Small intestine (tissue), 7 donors: ENCODE results near the gene CHMP4A. TPM values are rescaled to one million over a fixed set of nuclear protein-coding genes. Genes with fewer than 3 reads are reported as not detected.

Experiments
- DNase-seq, 2 donors: peaks; one replicate each; pipeline versions ENCODE4 v3.0.0 to v3.0.0-alpha.2; 2013
- FAIRE-seq: peaks from 2 replicates; lab custom pipeline; 2012; peaks lifted over from hg19 to GRCh38; lab: Jason Lieb, UNC
- H3K27ac ChIP-seq, 3 donors: one replicate each; pipeline ENCODE4 v1.5.1; 2013; ENCODE audit warnings: low read length in 2 of 3, mild to moderate bottlenecking in 2 of 3, control low read depth in 1 of 3, inconsistent platforms in 1 of 3, low read depth in 1 of 3, moderate library complexity in 1 of 3
- H3K27me3 ChIP-seq, 3 donors: one replicate each; pipeline ENCODE4 v1.6.1; 2013; ENCODE audit warnings: low read length in 3 of 3, inconsistent platforms in 1 of 3; ENCODE audit not compliant: control insufficient read depth in 3 of 3, insufficient read depth in 3 of 3
- H3K36me3 ChIP-seq, 3 donors: one replicate each; pipeline ENCODE4 v1.6.1; 2013; ENCODE audit warnings: low read length in 3 of 3, inconsistent platforms in 1 of 3, low read depth in 1 of 3, mild to moderate bottlenecking in 1 of 3, moderate library complexity in 1 of 3; ENCODE audit not compliant: control insufficient read depth in 3 of 3, insufficient read depth in 2 of 3
- H3K4me1 ChIP-seq, 3 donors: one replicate each; pipeline ENCODE4 v1.6.1; 2013; ENCODE audit warnings: low read length in 2 of 3, inconsistent platforms in 1 of 3, low read depth in 1 of 3, mild to moderate bottlenecking in 1 of 3, moderate library complexity in 1 of 3; ENCODE audit not compliant: control insufficient read depth in 3 of 3, insufficient read depth in 2 of 3
- H3K4me3 ChIP-seq, 3 donors: one replicate each; pipeline ENCODE4 v1.5.1; 2013; ENCODE audit warnings: low read length in 3 of 3, control low read depth in 1 of 3, inconsistent platforms in 1 of 3, low read depth in 1 of 3, mild to moderate bottlenecking in 1 of 3, moderate library complexity in 1 of 3
- H3K9me3 ChIP-seq, 2 donors: one replicate each; pipeline ENCODE4 v1.6.1; 2013; ENCODE audit warnings: low read depth in 1 of 2, low read length in 1 of 2; ENCODE audit not compliant: control insufficient read depth in 2 of 2, insufficient read depth in 1 of 2
- WGBS, 3 donors: extraction: QIAGEN DNeasy Blood & Tissue Kit; methylation state at CpG; one replicate each; pipeline ENCODE4 v1.1.7; 2013; 5-methylcytosine and 5-hydroxymethylcytosine counted together
- polyA plus RNA-seq, 4 donors: library from polyadenylated mRNA; stranded (reverse) in 3 of 4; unstranded in 1 of 4; fragments of 200-250 nt in 3 of 4; fragments of 120-200 nt in 1 of 4; gene quantifications; one replicate each; pipeline versions ENCODE4 v1.2.1 to v1.2.3, GENCODE V29; 2013
- donor health status: healthy with polysubstance abuse.
- donor health status: control.
- donor health status: control.
- donor health status: Bipolar disorder and iron deficiency.
- donor health status: healthy.

Gene CHMP4A
- polyA plus RNA-seq, 4 donors: 70.0 to 121 (median 94.9) TPM

DNA sequence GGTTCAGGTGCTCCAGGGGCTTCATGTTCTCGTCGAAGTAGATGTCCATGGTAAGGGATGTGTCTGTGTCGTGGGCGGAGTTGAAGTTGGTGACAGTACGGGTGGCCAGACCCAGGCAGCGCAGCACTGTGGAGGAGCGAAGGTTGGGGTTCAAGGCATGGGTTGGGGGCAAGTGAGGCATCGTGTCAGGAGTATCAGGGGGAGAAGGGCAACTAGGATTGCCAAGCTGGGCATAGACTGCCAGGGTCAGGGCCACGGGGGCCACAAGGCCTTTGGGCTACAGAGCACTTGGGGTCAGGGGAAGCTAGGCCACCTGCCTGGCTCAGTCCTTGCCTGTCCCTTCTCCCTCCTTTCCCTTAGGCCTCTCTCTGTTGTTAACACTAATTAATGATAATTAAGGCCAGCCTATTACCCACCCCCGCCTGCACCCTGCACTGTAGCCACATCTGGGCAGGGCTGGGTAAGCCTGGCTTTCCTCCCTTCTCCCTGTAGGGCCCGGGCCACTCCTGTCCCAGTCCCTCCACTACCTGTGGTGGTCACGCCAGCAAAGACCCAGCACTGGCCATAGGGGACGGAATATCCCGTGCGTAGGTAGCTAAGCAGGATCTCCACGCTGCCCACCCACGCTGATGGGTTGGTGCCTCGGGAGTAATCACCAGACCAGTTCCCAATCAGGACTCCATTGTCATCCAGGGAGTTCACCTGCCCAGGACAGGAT, 45.4 kb upstream of the CHMP4A start:
- no peak for DNase-seq
- peaks cover 0 to 68% (median 0%) of the 10 kb centered on the region in 3 donors for H3K36me3 ChIP-seq
- no peak overlapping the region for H3K4me3 ChIP-seq
- no peaks in the 10 kb centered on the region for H3K9me3 ChIP-seq
- H3K27me3 ChIP-seq: no peaks in the 10 kb centered on the region
- peaks cover 0 to 21% (median 0%) of the 10 kb centered on the region in 3 donors for H3K4me1 ChIP-seq
- WGBS, 3 donors: 92 to 94% (median 93%) methylated on average over 18 of the region's 18 CpGs
- no peak for FAIRE-seq
- H3K27ac ChIP-seq: no peak overlapping the region

DNA sequence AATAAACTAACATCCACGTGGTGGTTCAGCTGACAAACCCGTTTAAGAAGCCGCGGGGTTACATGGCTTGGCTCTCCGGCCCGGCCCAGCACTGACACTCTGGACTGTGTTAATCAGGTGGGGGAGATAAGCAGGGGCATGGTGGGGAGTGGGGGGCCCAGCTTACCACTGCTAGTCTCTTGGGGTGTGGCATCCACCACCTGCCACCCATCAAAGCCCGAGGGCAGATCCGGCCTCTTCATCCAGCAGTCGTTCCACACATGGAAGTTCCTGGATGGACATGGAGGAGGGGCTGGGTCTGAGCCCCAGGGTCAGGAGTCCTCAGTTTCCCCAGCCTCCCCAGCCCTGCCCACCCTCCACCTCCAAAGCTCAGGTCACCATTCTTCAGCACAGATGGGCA, 44.8 kb upstream of the CHMP4A start:
- DNase-seq (peak in 1 of 2 donors; percentile 13), FAIRE-seq (no peak)
- H3K36me3 ChIP-seq: peaks cover 0 to 63% (median 0%) of the 10 kb centered on the region in 3 donors
- 78 to 82% (median 79%) methylated on average over 8 to 9 of the region's 9 CpGs for WGBS, 3 donors
- H3K27ac ChIP-seq: no peak overlapping the region
- no peaks in the 10 kb centered on the region for H3K9me3 ChIP-seq
- no peaks in the 10 kb centered on the region for H3K27me3 ChIP-seq
- H3K4me1 ChIP-seq: peaks cover 0 to 21% (median 0%) of the 10 kb centered on the region in 3 donors
- H3K4me3 ChIP-seq: no peak overlapping the region

DNA sequence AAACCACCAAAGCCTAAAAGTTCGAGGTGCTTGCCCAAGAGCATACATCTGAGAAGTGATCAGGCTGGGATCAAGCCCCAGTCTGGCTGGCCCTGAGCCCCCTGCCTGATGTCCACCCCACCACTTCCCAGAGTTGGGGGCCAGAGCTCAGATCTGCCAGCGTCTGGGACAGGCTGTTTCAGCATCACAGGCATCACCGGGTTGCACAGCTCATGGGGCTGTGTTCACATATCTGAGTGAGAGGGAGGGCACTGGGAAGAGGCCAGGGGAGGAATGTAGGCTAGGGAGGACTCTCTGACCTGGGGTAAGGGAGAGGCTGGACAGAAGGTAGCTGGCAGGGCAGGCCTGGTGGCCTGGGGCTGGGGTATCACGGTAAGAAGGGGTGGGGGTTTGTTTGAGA, 43.7 kb upstream of the CHMP4A start:
- DNase-seq (no peak), FAIRE-seq (no peak)
- peaks cover 0 to 33% (median 0%) of the 10 kb centered on the region in 3 donors for H3K4me1 ChIP-seq
- WGBS, 3 donors: 81 to 88% (median 85%) methylated on average over 4 of the region's 4 CpGs
- H3K27me3 ChIP-seq: no peaks in the 10 kb centered on the region
- no peaks in the 10 kb centered on the region for H3K9me3 ChIP-seq
- no peak overlapping the region for H3K27ac ChIP-seq
- H3K36me3 ChIP-seq: peaks cover 0 to 66% (median 0%) of the 10 kb centered on the region in 3 donors
- no peak overlapping the region for H3K4me3 ChIP-seq

DNA sequence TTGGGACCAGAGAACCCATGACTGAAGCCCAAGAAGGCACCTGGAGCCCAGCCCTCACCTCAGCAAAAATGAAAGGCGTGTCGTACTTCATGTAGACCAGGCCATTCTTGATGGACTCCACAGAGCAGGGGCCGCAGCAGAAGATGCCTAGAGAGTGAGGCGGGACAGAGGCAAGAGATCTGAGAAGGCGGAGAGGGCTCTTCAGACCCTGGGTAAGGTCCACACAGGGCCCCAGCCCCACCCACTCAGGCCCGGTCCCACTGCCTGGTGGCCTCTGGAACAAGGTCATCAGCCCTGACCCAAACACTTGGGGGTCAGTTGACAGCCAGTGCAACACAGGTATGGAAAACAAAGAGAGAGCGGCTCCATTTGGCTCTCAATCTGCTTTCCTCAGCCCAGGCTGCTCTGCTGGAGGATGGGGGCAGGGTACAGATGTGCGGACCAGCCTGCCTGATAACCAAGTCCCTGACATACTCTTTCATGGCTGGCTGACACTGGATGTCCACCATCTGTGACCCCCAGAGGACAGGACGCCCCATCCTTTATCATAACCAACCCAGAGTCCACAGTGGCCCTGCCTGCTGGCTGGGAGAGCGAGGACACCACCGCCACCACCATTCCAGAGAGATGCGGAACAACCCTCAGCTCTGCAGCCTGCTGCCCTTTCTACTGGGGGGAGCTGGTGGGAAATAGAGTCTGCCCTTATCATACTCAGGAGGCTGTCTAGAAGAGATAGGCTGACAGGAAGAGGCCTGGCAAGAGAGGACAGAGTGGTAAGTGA, 42.8 kb upstream of the CHMP4A start:
- Histone ChIP-seq H3K9me3 (no peaks in the 10 kb centered on the region), H3K27me3 (no peaks in the 10 kb centered on the region), H3K36me3 (peaks cover 0 to 62% (median 0%) of the 10 kb centered on the region in 3 donors), H3K4me1 (peaks cover 0 to 34% (median 0%) of the 10 kb centered on the region in 3 donors), H3K4me3 (no peak overlapping the region), H3K27ac (no peak overlapping the region)
- DNase-seq (peak in 1 of 2 donors; percentile 29), FAIRE-seq (no peak)
- WGBS, 3 donors: 86 to 94% (median 91%) methylated on average over 12 of the region's 12 CpGs

DNA sequence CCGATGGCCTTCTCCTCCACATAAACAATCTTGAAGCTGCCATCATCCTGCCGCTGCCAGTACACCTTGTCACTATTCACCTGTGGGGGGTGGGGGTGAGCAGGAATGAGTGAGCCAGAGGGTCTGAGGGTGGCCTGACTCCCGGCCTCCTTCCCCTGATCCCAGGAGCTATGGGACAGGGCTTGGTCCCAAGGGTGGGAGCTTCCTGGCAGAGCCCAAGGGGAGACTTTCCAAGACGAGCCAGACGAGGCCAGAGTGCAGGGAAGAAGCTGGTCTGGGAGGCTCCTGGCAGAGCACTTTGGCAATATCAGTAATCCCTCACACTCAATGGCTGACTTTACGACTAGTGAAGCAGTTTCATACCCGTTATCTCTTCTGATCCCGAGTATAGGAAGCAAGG, 42.1 kb upstream of the CHMP4A start:
- H3K27ac ChIP-seq: no peak overlapping the region
- no peak overlapping the region for H3K4me3 ChIP-seq
- DNase-seq (no peak), FAIRE-seq (no peak)
- no peaks in the 10 kb centered on the region for H3K27me3 ChIP-seq
- no peaks in the 10 kb centered on the region for H3K9me3 ChIP-seq
- H3K4me1 ChIP-seq: peaks cover 0 to 34% (median 0%) of the 10 kb centered on the region in 3 donors
- 81 to 87% (median 83%) methylated on average over 8 of the region's 8 CpGs for whole genome bisulfite sequencing, 3 donors
- peaks cover 0 to 58% (median 0%) of the 10 kb centered on the region in 3 donors for H3K36me3 ChIP-seq

DNA sequence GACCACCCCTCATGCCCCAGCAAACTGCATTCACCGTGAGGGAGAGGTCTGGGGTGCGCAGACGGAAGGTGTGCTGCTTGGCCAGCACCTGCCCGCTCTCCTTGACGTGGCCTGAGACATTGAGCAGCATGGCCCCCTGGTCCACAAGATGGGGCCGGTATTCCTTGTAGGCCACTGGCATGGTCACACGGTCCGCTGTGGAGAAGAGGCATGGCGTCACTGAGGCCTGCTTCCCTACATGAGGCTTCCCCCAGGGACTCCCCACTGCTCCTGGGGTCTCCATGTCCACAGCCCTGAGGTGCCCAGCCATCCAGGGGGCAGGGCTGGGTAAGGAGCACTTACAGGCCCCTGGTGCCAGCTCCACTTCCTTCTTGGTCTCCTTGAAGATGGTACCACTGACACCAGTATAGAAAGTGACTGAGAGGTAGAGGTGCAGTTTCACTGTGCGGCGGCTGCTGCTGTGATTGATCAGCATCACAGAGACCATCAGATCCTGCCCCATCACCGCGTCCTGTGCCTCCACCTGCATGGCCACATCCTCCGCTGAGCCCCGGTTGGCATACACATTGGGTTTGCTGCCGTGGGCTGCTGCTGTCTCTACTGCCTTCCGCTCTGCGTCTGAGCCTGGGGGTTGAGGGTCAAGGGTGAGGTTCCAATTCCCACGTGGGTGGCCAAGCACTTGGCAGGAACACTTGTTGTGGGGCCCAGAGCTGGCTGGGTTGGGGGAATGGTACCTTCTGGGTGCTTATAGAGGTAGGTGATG, 41.5 kb upstream of the CHMP4A start:
- no peak for FAIRE-seq
- Histone ChIP-seq H3K9me3 (no peaks in the 10 kb centered on the region), H3K36me3 (peaks cover 0 to 54% (median 0%) of the 10 kb centered on the region in 3 donors), H3K27ac (no peak overlapping the region), H3K4me1 (peaks cover 0 to 34% (median 0%) of the 10 kb centered on the region in 3 donors), H3K4me3 (no peak overlapping the region), H3K27me3 (no peaks in the 10 kb centered on the region)
- DNase-seq: no peak
- 92 to 95% (median 93%) methylated on average over 19 of the region's 19 CpGs for WGBS, 3 donors

DNA sequence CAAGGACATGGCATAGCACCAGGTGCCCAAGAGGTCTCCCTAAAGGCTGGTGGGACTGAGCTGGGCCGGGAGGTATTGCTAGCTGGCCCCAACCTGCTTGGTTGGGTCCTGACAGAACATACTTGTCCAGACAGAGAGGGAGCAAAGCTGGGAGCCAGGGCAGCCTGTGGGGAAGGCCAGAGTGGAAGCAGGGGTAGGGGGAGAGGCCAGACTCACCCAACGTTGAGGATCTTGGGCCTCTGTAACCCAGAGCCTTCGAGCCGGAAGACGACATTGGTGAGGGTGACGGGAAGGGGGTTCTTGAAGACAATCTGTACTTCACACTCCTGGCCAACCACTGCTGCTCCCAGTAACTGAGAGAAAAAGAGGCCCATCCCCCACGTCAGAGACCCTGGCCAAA, 40.6 kb upstream of the CHMP4A start:
- DNase-seq: no peak
- no peak for FAIRE-seq
- no peaks in the 10 kb centered on the region for H3K9me3 ChIP-seq
- no peak overlapping the region for H3K4me3 ChIP-seq
- H3K27me3 ChIP-seq: no peaks in the 10 kb centered on the region
- H3K36me3 ChIP-seq: peaks cover 0 to 55% (median 0%) of the 10 kb centered on the region in 3 donors
- no peak overlapping the region for H3K27ac ChIP-seq
- H3K4me1 ChIP-seq: peaks cover 0 to 34% (median 0%) of the 10 kb centered on the region in 3 donors
- 88 to 98% (median 89%) methylated on average over 7 of the region's 7 CpGs for WGBS, 3 donors
